Stimulated activated CD4-positive, alpha-beta T cell treated with anti-CD3 and anti-CD28 coated beads, Interleukin-12 subunit alpha, Interleukin-12 subunit beta, amount 100 ng/mL, for 4 hours (primary cell): ENCODE measurements around the gene AZU1.
"Not testable (repeated sequence)": the region's sequence is repeated elsewhere in the genome, so short reads cannot be mapped to it uniquely, and the experiment has no call there.

ENCODE experiments used
- DNase-seq: peaks from one replicate; pipeline ENCODE4 v3.0.0-alpha.2; 2020

AZU1 gene

DNA sequence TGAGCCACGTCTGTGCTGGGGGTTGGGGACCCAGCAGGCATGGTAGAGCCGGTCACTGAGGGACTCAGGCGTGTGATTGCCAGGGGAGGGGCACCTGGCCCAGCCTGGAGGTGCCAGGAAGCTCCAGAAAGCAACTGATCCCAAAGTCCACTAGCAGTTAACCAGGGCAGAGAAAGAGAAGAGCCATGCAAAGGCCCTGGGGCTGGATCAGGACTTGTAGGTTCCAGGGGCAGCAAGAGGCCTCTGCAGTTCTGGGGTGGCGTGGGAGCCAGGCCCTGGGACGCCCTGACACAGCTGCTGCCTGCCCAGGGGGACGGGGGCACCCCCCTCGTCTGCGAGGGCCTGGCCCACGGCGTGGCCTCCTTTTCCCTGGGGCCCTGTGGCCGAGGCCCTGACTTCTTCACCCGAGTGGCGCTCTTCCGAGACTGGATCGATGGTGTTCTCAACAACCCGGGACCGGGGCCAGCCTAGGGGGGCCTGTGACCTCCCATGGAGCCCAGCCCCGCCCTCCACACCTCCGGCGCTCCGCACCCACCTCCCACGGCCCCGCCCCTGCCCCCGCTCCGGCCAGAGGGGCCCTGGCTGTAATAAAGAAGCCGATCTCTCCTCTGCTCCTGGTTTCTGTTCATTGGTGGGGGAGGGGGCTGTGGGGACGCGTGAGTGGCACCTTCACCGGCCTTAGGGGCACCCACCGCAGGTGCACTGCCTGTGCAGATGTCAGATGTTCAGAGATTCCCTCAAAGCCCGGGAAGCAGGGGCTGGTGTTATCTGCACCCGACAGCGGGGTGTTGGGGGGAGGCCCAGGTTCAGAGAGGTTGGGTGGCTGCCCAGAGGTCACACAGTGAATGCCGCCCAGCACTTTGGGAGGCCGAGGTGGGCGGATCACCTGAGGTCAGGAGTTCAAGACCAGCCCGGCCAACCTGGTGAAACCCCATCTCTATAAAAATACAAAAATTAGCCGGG lies 4.1 kb downstream of the AZU1 start:
- DNase-seq: no peak

DNA sequence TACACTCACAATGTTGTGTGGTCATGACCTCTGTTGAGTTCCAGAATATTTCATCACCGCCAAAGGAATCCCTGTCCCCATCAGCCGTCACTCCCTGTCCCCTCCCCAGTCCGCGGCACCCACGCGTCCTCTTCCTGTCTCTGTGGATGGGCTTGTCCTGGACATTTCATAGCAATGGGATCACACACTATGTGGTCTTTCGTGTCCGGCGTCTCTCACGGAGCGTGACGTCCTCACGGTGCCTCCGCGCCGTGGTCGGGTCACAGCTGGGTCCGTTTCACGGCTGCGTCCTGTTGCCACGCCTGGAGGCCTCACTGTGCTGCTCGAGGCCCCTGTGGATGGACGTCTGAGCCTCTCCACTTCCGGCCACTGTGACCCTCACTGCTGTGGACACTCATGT lies 6.6 kb downstream of the AZU1 start:
- no peak for DNase-seq

DNA sequence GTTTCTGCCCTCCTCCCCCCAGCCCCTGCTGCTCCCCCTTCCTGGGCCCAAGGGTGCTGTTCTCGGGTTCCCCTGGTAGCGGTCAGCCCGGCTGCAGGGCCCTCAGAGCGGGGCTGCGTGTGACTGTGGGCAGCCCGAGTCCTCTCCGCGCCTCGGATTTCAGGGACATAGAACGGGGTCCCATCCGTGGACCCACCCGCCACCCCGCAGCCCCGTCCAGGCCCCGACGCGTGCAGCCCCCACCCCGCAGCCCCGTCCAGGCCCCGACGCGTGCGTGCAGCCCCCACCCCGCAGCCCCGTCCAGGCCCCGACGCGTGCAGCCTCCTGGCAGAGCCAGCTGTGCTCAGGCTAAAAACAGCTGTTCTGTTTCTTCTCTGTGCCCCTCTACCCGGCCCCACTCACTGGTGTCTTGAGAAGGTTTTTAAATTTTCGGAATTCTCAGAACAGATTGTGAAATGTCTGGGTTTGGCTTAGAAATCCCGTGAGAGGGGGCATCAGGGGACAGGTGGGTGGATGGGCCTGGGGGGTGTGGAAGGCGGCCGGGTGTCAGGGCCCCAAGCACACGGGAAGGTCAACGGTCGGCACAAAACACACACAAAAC lies 7.7 kb downstream of the AZU1 start:
- DNase-seq: no peak

DNA sequence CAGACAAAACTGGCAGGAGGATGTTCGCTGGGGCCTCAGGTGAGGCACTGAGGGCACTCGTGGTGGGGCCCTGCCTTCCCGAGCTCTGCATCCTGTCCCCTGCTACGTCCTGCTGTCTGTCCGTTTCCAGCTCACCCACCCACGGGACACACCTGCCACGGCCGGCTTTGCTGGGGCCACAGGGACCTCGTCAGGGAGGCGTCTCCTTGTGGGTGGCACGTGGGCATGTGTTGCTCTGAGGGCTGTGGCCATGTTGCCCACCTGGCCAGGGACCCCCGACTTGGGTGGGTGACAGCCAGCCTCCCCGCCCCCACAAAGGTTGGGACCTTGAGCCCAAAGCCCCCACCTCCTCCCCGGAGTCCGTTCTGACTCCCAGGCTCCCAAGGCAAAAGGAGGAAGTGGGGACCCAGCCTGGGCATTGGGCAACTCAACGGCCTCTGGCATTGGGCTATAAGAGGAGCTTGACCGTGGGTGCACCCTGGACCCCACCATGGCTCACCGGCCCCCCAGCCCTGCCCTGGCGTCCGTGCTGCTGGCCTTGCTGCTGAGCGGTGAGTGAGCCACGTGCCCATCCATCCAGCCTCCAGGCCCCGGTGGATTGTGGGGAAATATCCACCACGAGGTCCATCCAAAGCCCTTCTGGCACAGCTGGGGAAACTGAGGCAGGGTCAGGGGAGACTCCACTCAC lies 13.0 kb downstream of the AZU1 start, which contains the start of gene PRTN3:
TSS of gene PRTN3 (plus strand) at position 481 of the 688 bp plus-strand sequence. CDS start at position 491, 10 bp downstream.
- no peak for DNase-seq

DNA sequence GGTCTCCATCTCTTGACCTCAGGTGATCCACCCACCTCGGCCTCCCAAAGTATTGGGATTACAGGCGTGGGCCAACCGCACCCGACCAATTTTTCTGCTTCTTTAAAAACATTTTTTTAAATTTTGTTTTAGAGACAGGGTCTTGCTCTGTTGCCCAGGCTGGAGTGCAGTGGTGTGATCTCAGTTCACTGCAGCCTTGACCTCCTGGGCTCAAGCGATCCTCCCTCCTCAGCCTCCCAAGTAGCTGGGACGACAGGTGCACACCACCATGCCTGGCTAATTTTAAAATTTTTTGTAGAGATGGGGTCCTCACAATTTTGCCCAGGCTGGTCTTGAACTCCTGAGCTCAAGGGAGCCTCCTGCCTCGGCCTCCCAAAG lies 15.2 kb downstream of the AZU1 start:
- not testable (repeated sequence) for DNase-seq

DNA sequence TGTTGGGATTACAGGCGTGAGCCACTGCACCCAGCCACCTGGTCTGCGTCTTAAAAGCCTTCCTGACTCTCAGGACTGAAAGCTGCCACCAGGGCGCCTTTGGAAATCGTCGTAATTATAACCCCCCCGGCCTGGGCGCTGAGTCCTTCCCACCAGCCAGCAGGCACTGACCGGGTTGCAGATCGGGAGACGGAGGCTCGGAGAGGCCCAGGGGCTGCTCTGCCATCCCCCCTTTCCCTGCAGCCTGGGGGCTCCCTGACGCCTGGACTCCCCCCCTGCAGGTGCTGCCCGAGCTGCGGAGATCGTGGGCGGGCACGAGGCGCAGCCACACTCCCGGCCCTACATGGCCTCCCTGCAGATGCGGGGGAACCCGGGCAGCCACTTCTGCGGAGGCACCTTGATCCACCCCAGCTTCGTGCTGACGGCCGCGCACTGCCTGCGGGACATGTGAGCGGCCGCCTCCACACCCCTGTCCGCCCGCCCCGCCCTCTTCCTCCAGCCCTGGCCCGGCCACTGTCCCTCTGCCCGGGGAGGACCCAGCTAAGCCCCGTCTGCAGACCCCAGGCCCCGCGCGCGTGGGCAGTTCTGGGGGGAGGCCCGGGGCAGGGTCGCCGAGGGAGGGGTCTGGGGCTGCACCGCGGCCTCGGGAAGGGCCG lies 15.7 kb downstream of the AZU1 start:
- no peak for DNase-seq

DNA sequence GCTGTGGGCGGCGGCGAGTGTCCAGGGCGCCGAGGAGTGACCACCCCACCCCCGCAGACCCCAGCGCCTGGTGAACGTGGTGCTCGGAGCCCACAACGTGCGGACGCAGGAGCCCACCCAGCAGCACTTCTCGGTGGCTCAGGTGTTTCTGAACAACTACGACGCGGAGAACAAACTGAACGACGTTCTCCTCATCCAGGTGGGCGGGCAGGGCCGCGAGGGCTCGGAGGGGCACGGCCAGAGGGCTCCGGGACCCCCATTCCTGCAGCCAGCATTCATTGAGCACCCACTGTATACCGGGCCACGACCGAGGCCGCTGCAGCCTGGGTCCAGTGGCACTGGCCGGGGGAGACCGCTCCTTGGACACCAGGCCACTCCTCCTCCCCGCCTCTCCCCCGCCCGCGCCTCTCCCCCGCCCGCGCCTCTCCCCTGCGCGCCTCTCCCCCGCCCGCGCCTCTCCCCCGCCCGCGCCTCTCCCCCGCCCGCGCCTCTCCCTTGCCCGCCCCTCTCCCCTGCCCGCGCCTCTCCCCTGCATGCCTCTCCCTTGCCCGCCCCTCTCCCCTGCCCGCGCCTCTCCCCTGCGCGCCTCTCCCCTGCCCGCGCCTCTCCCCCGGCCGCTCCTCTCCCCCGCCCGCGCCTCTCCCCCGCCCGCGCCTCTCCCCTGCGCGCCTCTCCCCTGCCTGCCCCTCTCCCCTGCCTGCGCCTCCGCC lies 16.4 kb downstream of the AZU1 start:
- no peak for DNase-seq

DNA sequence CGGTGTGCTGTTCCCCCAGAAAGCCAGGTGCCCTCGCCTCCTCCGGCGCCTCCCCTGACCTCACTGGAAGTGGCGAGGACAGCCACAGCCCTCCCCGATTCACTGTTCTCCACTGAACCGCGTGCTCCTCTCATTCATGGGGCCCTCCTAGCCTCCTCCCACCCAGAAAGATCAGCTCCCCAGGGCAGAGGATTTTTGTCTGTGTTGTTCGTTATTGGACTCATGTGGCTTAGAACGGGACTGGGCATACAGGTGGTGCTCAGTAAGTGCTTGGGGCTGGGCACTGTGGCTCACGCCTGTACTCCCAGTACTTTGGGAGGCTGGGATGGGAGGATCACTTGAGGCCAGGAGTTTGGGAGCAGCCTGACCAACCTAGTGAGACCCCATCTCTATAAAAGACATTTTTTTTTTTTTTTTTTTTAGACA lies 16.9 kb downstream of the AZU1 start:
- DNase-seq: no peak

DNA sequence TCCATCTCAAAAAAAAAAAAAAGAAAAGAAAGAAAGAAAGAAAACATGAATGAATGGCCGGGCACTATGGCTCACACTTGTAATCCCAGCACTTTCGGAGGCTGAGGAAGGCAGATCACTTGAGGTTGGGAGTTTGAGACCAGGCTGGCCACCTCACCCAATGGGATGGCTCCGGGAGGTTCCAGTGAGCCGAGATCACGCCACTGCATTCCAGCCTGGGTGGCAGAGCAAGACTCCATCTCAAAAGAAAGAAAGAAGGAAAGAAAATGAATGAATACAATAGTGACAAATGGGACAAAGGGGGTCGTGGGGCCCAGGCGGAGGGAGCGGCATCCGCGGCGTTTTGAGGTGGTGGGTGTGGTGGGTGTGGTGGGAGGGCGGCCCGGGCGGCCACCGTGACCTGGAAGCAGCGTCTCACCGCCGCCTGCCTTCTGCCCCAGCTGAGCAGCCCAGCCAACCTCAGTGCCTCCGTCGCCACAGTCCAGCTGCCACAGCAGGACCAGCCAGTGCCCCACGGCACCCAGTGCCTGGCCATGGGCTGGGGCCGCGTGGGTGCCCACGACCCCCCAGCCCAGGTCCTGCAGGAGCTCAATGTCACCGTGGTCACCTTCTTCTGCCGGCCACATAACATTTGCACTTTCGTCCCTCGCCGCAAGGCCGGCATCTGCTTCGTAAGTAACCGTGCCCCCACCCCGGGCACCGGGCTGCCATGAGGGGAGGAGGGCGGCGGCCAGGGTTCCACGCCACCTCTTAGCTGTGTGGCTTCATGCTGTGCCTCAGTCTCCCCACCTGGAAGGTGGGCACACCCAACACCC lies 18.3 kb downstream of the AZU1 start:
- no peak for DNase-seq

DNA sequence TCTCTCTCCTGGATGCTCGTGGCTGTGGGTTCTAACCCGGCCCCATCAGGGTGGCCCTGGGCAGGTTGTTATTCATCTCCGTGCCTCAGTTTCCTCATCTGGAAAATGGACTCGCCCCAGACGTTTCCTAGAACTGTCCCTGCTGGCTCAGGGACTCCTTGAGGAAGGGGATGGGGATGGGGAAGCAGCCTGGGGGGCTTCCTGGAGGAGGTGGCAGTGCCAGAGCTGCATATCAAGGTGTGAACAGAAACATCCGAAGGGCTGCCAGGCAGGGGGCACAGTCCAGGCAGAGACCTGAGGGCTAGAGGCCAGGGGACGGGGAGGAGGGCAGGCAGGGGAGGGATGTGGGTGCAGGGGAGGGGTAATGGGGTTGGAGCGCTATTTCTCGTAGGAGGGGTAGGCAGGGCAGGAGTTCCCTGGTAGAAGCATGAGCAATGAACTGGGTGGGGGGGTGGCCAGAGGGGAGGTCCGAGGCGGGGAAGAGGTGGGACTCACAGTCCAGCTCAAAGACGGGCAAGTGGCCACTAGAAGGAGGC lies 20.8 kb downstream of the AZU1 start:
- no peak for DNase-seq

DNA sequence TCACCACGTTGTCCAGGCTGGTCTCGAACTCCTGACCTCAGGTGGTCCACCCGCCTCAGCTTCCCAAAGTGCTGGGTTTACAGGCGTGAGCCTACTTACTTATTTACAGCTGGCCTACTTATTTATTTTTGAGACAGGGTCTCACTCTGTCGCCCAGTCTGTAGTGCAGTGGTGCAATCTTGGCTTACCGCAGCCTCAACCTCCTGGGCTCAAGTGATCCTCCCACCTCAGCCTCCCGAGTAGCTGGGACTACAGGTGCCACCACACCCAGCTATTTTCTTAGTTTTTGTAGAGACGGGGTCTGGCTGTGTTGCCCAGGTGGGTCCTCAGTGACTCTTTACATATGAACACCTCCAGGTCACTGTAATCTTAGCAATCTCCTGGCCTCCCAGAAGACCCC lies 21.6 kb downstream of the AZU1 start:
- not testable (repeated sequence) for DNase-seq

DNA sequence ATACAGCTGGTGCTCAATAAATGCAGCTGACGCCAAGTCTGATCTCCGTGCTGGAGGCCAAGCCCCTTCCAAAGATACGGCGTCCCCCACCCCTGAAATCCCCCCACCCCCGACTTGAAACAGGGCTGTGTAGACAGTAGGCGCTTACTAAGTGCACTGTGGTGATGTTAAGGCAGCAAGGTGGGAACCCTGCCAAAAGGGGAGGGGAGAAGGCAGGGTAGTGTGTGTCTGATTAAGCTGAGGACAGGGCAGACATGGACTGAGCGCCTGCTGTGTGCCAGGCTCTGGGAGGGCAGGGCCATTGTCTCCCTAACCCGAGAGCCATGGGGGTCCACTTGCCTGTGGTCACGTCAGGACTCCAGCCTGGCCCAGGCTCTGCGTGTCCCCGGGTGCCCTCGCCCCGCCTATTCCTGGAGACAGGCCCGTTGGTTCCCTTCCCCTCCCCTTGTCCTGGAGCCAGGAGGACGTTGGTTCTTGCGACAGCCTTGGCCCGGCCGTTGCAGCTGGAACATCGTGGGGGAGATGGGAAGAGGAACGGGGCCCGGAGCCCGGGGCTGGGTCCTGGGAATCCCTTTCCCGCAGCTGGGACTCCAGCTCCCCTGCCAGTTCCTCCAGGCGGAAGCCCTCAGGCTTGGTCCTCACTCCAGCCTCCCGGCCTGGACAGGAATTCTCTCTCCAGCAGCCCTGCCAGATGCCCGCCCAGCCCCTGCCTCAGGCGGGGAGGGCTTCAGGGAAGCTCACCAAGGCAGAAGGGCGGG lies 22.8 kb downstream of the AZU1 start:
- no peak for DNase-seq

DNA sequence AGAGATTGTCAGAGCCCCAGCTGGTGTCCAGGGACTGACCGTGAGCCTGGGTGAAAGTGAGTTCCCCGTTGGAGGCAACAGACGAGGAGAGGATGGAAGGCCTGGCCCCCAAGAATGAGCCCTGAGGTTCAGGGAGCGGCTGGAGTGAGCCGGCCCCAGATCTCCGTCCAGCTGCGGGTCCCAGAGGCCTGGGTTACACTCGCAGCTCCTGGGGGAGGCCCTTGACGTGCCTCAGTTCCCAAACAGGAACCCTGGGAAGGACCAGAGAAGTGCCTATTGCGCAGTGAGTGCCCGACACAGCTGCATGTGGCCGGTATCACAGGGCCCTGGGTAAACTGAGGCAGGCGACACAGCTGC lies 23.3 kb downstream of the AZU1 start:
- no peak for DNase-seq

DNA sequence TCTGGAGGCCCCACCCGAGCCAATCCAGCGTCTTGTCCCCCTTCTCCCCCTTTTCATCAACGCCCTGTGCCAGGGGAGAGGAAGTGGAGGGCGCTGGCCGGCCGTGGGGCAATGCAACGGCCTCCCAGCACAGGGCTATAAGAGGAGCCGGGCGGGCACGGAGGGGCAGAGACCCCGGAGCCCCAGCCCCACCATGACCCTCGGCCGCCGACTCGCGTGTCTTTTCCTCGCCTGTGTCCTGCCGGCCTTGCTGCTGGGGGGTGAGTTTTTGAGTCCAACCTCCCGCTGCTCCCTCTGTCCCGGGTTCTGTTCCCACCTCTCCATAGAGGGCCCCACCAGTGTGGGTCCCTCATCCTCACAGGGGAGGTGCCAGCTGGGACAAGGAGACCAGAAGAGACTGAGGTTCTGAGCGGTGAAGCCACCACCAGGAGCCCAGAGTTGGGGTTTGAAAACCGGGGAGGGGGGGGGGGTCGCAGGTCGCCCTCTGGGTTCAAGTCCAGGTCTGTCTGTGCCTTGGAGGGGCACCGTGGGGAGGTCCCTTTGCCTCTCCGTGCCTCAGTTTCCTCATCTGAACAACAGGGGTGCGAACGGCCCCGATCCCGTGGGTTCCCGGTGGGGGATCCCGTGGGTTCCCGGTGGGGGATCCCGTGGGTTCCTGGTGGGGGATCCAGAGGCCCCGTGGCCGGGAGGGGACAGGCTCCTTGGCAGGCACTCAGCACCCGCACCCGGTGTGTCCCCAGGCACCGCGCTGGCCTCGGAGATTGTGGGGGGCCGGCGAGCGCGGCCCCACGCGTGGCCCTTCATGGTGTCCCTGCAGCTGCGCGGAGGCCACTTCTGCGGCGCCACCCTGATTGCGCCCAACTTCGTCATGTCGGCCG lies 24.7 kb downstream of the AZU1 start, which contains the start of gene ELANE:
TSS of gene ELANE (plus strand) at position 168 of the 878 bp plus-strand sequence. CDS start at position 194, 26 bp downstream.
- no peak for DNase-seq

DNA sequence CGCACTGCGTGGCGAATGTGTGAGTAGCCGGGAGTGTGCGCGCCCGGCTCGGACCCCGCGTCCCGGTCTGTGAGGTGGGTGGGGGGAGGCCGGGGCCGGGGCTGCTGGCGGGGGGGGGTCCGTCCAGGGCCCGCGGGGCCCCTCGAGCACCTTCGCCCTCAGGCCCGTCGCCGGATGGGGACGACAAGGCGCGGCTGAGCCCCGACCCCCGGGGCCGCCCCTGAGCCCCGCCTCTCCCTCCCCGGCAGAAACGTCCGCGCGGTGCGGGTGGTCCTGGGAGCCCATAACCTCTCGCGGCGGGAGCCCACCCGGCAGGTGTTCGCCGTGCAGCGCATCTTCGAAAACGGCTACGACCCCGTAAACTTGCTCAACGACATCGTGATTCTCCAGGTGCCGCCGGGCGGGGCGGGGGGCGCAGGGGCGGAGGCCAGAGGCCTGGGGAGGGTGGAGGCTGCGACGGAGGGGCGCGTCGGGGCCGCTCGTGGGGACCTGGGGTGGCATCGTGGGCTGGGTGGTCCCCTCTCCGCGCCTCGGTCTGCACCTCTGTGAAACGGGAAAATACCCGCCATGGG lies 25.5 kb downstream of the AZU1 start:
- no peak for DNase-seq

DNA sequence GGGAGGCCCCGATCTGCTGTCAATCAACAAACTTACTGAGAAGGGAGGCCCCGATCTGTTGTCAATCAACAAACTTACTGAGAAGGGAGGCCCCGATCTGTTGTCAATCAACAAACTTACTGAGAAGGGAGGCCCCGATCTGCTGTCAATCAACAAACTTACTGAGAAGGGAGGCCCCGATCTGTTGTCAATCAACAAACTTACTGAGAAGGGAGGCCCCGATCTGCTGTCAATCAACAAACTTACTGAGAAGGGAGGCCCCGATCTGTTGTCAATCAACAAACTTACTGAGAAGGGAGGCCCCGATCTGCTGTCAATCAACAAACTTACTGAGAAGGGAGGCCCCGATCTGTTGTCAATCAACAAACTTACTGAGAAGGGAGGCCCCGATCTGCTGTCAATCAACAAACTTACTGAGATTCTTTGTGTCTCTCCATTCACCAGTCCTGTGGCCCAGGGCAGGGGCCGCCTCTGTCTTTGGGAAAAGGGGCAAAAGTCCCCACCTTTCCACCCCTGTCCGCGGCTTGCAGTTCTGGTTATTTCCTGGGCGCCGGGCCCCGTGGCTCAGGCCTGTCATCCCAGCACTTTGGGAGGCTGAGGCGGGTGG lies 26.1 kb downstream of the AZU1 start:
- DNase-seq: not testable (repeated sequence)

DNA sequence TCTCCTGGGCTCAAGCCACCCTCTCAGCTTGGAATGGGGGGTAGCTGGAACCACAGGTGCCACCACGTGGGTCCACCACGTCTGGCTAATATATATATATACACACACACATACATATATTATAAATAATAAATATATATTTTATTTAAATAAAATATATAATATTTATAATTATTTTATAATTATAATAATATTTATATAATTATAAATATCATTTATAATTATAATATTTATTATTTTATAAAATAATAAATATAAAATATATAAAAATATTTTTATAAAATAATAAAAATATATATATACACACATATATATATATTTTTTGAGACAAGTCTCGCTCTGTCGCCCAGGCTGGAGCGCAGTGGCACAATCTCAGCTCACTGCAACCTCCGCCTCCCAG lies 26.9 kb downstream of the AZU1 start:
- no peak for DNase-seq

DNA sequence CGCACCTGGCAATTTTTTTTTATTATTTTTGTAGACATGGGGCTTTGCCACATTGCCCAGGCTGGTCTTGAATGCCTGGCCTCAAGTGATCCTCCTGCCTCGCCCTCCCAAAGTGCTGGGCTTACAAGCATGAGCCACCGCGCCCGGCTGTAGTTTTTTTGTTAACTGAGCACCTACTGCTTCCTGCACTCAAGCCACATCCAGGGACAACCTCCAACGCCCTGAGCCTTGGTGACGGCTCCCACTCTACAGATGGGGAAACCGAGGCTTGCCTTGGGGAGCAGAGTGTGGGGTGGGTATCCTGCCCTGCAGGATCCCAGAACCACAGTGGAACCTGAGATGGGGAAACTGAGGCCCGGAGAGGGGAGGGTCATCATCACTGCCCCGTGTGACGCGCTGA lies 27.5 kb downstream of the AZU1 start:
- no peak for DNase-seq
